Pancreas (tissue), 10 donors: ENCODE results near the gene MYOF. TPM values are rescaled to one million over a fixed set of nuclear protein-coding genes. Genes with fewer than 3 reads are reported as not detected.

Experiments used
- ATAC-seq, 4 donors: fragments of 200-7000 bp; cut with Tn5 transposase; one replicate each; pipeline versions ENCODE4 v1.8.0 to v1.9.1; 2020; ENCODE audit warnings: mild to moderate bottlenecking in 4 of 4, moderate library complexity in 4 of 4
- DNase-seq, 6 donors: peaks; one replicate each; pipeline ENCODE4 v3.0.0-alpha.2; 2020
- FAIRE-seq: peaks from 2 replicates; lab custom pipeline; 2012; peaks lifted over from hg19 to GRCh38; lab: Jason Lieb, UNC
- H3K27ac ChIP-seq, 4 donors: fragments of 200-600 bp; sonication (generic); 1 replicate in 3 of 4; 2 replicates in 1 of 4; pipeline versions ENCODE4 v1.5.0 to v1.8.0; 2020
- H3K27me3 ChIP-seq, 4 donors: fragments of 200-600 bp; one replicate each; pipeline ENCODE4 v1.8.0; 2021
- H3K36me3 ChIP-seq, 3 donors: fragments of 200-600 bp; sonication (generic) in 1 of 3; one replicate each; pipeline versions ENCODE4 v1.5.0 to v1.8.0; 2020 to 2021
- H3K4me1 ChIP-seq, 3 donors: fragments of 200-600 bp; one replicate each; pipeline ENCODE4 v1.8.0; 2021
- H3K4me3 ChIP-seq, 4 donors: fragments of 200-600 bp; sonication (generic) in 2 of 4; one replicate each; pipeline versions ENCODE4 v1.5.0 to v1.8.0; 2020 to 2021
- H3K9me3 ChIP-seq, 4 donors: fragments of 200-600 bp; one replicate each; pipeline ENCODE4 v1.8.0; 2021
- CTCF ChIP-seq, 4 donors: fragments of 200-600 bp; sonication (generic) in 3 of 4; IDR thresholded peaks; one replicate each; pipeline versions ENCODE4 v1.5.0 to v1.8.0; 2021; ENCODE audit warnings: antibody characterized with exemption in 4 of 4
- WGBS, 2 donors: extraction: QIAGEN DNeasy Blood & Tissue Kit; methylation state at CpG; one replicate each; pipeline ENCODE4 v1.1.7; 2013; 5-methylcytosine and 5-hydroxymethylcytosine counted together
- intact Hi-C, 3 donors: fragments of 100-400 bp; cut with DNase I; formaldehyde crosslinking; loops; one replicate each; pipeline versions ENCODE4 v1.11.1 to v1.14.2; 2022
- polyA plus RNA-seq, 2 donors: library from polyadenylated mRNA; stranded (reverse); fragments of 200-250 nt; gene quantifications; one replicate each; pipeline ENCODE4 v1.2.3, GENCODE V29; 2013
- total RNA-seq, 6 donors: library from RNA; stranded (reverse); fragmentation: NEBNext Ultra II Directional in 4 of 6; extraction: Animal tissue kit (Norgen Biotek cat#: 25700) in 4 of 6; gene quantifications; one replicate each; pipeline versions ENCODE4 v1.2.1 to v1.2.4, GENCODE V29; 2021 to 2023
- donor health status: healthy with polysubstance abuse.
- donor health status: DM: no; HTN: no; CAD: no; lungs with moderate emphysema.
- donor health status: DM: no; HTN: no; CAD: no.
- donor health status: control.
- donor health status: control.
- donor health status: Bipolar disorder and iron deficiency.
- donor health status: DM: yes; HTN: yes; CAD: no.
- donor health status: DM: no; HTN: no; CAD: no.
- donor health status: DM: no; HTN: no; CAD: no.
- donor health status: DM: yes; HTN: yes; CAD: no.

The MYOF gene
- total and polyA plus RNA-seq, 8 donors, result 4.7 to 38.2 (median 12.0) TPM

GRCh38 chr10:93410697-93411348 is 71.3 kb downstream of the MYOF start:
- Histone ChIP-seq H3K27me3 (no peaks in the 10 kb centered on the region), H3K27ac (no peak overlapping the region), H3K36me3 (no peaks in the 10 kb centered on the region), H3K9me3 (no peaks in the 10 kb centered on the region), H3K4me3 (no peak overlapping the region), H3K4me1 (no peaks in the 10 kb centered on the region)
- ATAC-seq (no peak), DNase-seq (no peak), FAIRE-seq (no peak)
- intact Hi-C loops, result no loop called here
- TF ChIP-seq CTCF (IDR thresholded peaks at IDR 0.05), result no peak
- 59 to 77% methylated on average over 6 of the region's 6 CpGs for WGBS, 2 donors

- no peak for ATAC-seq
- Histone ChIP-seq H3K9me3 (no peaks in the 10 kb centered on the region), H3K36me3 (no peaks in the 10 kb centered on the region), H3K4me3 (no peak overlapping the region), H3K4me1 (no peaks in the 10 kb centered on the region), H3K27ac (no peak overlapping the region), H3K27me3 (no peaks in the 10 kb centered on the region)
- DNase-seq, result no peak
- intact Hi-C loops, result no loop called here
- no peak for FAIRE-seq
- TF ChIP-seq CTCF (IDR thresholded peaks at IDR 0.05), result no peak
- 67 to 78% methylated on average over 8 of the region's 8 CpGs for WGBS, 2 donors
Observed at GRCh38 chr10:93408783-93409182, 73.4 kb downstream of the MYOF start.

DNA sequence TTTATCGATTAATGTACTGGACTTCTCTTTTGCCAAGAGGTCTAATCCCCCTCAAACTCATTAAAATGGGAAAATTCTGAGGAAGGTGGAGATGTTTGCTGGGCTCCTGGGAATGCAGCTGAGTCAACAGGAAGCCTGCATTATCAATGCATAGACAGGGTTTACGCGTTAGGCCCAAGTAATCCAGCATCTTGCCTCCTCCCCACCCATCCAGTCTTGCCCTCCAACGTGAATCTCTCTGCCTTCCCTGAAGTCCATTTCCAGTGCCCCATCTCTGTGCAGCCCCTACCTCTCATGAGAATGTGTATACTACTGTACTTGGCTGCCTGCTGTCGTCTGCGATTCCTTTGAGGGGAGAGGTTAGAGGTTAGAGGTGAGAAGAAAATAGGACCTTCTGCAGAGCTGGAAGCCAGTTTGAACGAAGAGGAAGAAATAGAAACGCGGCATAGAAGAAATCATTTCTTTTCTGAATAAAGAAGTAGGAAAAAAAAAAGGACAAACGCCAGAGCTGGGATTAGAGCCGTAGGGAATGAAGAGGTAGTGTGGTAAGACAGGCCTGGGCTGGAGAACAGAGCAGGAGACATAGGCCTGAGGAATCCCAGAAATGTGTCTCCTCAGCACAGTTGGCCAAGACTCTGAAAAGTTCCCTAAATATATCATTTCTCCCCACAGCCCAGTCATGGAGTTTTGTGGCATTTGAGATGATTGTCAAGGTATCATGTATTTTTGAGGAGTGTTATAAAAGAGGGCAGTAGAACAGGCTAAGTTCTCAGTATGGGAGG is 75.6 kb downstream of the MYOF start:
- Histone ChIP-seq H3K27me3 (no peaks in the 10 kb centered on the region), H3K36me3 (no peaks in the 10 kb centered on the region), H3K27ac (no peak overlapping the region), H3K4me3 (no peak overlapping the region), H3K4me1 (no peaks in the 10 kb centered on the region), H3K9me3 (no peaks in the 10 kb centered on the region)
- TF ChIP-seq CTCF (IDR thresholded peaks at IDR 0.05), result no peak
- DNase-seq (no peak), ATAC-seq (no peak), FAIRE-seq (no peak)
- WGBS, 2 donors, result 74 to 82% methylated on average over 11 of the region's 11 CpGs
- intact Hi-C loops, result no loop called here

GRCh38 chr10:93404048-93404354 is 78.1 kb downstream of the MYOF start:
- H3K27me3 ChIP-seq, result no peaks in the 10 kb centered on the region
- H3K9me3 ChIP-seq, result no peaks in the 10 kb centered on the region
- no peak overlapping the region for H3K4me3 ChIP-seq
- intact Hi-C loops, result no loop called here
- DNase-seq, result no peak
- no peaks in the 10 kb centered on the region for H3K36me3 ChIP-seq
- TF ChIP-seq CTCF (IDR thresholded peaks at IDR 0.05), result no peak
- WGBS, 2 donors, result 71 to 82% methylated on average over 3 of the region's 3 CpGs
- no peak for FAIRE-seq
- H3K4me1 ChIP-seq, result no peaks in the 10 kb centered on the region
- no peak for ATAC-seq
- H3K27ac ChIP-seq, result no peak overlapping the region
